Vagina (tissue), 2 donors: ENCODE data around the gene SUPT20HL1.

Experiments
- POLR2A ChIP-seq, 2 donors: fragments of 450-650 bp; IDR thresholded peaks; one replicate each; pipeline ENCODE4 v1.6.1; 2017; ENCODE audit warnings: antibody characterized with exemption in 2 of 2, mild to moderate bottlenecking in 2 of 2, moderate library complexity in 2 of 2
- POLR2AphosphoS5 ChIP-seq, 2 donors: sonication (generic); formaldehyde crosslinking; IDR thresholded peaks; one replicate each; pipeline ENCODE4 v1.9.0; 2017; ENCODE audit warnings: antibody characterized with exemption in 2 of 2, mild to moderate bottlenecking in 2 of 2, low read depth in 1 of 2; ENCODE audit not compliant: insufficient read depth in 1 of 2
- TF ChIP-seq, protein P1 (sequence below), 3 experiments: fragments of 450-650 bp in 2 of 3; fragments of 200-600 bp in 1 of 3; sonication (generic) in 1 of 3; IDR thresholded peaks; one replicate each; pipeline ENCODE4 v1.5.1; 2017 to 2019; ENCODE audit warnings: antibody characterized with exemption in 3 of 3, mild to moderate bottlenecking in 2 of 3, moderate library complexity in 2 of 3

GRCh38 chrX:24316111-24316510 is 44.3 kb upstream of the SUPT20HL1 start:
- TF ChIP-seq, protein P1, sequence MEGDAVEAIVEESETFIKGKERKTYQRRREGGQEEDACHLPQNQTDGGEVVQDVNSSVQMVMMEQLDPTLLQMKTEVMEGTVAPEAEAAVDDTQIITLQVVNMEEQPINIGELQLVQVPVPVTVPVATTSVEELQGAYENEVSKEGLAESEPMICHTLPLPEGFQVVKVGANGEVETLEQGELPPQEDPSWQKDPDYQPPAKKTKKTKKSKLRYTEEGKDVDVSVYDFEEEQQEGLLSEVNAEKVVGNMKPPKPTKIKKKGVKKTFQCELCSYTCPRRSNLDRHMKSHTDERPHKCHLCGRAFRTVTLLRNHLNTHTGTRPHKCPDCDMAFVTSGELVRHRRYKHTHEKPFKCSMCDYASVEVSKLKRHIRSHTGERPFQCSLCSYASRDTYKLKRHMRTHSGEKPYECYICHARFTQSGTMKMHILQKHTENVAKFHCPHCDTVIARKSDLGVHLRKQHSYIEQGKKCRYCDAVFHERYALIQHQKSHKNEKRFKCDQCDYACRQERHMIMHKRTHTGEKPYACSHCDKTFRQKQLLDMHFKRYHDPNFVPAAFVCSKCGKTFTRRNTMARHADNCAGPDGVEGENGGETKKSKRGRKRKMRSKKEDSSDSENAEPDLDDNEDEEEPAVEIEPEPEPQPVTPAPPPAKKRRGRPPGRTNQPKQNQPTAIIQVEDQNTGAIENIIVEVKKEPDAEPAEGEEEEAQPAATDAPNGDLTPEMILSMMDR (IDR thresholded peaks at IDR 0.05), result no peak
- TF ChIP-seq POLR2A (IDR thresholded peaks at IDR 0.05), result no peak
- no peak for TF ChIP-seq POLR2AphosphoS5 (IDR thresholded peaks at IDR 0.05; ENCODE audit: insufficient read depth in 1 of 2, low read depth in 1 of 2)
